Memory B cell (primary cell): ENCODE data around the gene SDCCAG8.

Experiments
- ATAC-seq: fragments of 150-1000 bp; cut with Tn5 transposase; 2 replicates; pipeline ENCODE4 v1.10.0; 2021; ENCODE audit warnings: low read depth, mild to moderate bottlenecking, moderate library complexity
- DNase-seq, 2 donors: peaks; one replicate each; pipeline ENCODE4 v3.0.0; 2022; ENCODE audit warnings: low spot score in 2 of 2
- H3K27ac Mint-ChIP-seq: one replicate; pipeline ENCODE4 v1.8.0; 2022; ENCODE audit warnings: mild to moderate bottlenecking, moderate library complexity, mixed read lengths
- H3K27me3 Mint-ChIP-seq: one replicate; pipeline ENCODE4 v1.8.0; 2022; ENCODE audit warnings: mixed read lengths
- H3K36me3 Mint-ChIP-seq: one replicate; pipeline ENCODE4 v1.8.0; 2022; ENCODE audit warnings: mild to moderate bottlenecking, mixed read lengths
- H3K4me1 Mint-ChIP-seq: one replicate; pipeline ENCODE4 v1.8.0; 2022; ENCODE audit warnings: mixed read lengths
- H3K4me3 Mint-ChIP-seq: one replicate; pipeline ENCODE4 v1.8.0; 2022; ENCODE audit warnings: mild to moderate bottlenecking, moderate library complexity, mixed read lengths
- H3K9me3 Mint-ChIP-seq: one replicate; pipeline ENCODE4 v1.8.0; 2022; ENCODE audit warnings: mixed read lengths

Gene SDCCAG8

DNA sequence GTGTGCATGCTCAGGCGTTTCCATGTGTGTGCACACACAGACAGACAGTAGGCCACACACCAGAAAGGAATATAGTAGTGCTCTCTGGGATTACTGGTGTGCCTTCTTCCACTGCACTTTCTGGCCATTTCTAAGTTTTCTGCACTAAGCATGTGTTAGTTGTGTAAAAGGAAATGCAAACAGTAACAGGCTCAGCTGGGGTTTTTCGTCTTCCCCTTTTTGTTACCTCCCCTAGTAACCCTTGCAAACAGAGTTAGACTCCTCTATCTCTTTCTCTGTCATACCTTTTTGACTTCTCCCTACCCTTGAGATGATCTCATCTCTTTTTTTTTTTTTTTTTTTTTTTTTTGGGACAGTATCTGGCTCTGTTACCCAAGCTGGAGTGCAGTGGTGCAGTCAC, 196.3 kb downstream of the SDCCAG8 start:
- peaks cover 10% of the 10 kb centered on the region for H3K36me3 Mint-ChIP-seq
- peaks cover 9% of the 10 kb centered on the region for H3K4me1 Mint-ChIP-seq
- DNase-seq (no peak), ATAC-seq (peak; percentile 96)
- H3K9me3 Mint-ChIP-seq: no peaks in the 10 kb centered on the region
- H3K4me3 Mint-ChIP-seq: no peak overlapping the region
- H3K27me3 Mint-ChIP-seq: no peaks in the 10 kb centered on the region
- no peak overlapping the region for H3K27ac Mint-ChIP-seq

DNA sequence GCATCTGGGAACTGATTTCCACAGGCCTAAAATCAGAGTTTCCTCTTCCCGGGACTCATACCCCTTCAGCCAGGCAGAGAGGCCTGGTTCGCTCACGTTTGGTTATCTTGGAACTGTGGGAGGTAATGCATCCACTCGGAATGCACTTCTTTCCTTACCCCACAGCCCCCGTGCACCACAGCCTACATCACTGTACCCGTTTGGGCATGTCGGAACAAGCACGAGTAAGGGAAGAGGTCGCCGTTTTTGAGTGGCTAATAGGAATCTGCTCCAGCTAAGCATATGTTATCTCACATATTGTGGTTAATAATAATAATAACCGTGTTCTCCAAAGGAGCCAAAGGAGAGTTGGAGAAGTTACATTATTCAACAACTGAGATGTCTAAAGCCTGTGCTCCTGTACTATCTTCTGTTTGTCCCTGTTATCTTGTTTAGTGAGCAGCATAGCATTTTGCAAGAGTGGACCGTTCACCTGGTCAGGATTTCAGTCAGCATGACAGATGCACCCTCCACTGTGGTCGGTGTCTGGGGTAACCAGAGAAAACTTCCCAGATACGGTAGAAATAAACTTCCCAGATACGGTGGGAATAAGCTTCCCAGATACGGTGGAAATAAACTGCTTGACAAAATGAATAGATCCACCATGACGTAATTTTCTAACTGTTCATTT, 198.6 kb downstream of the SDCCAG8 start:
- Mint-ChIP-seq H3K4me1 (peaks cover 17% of the 10 kb centered on the region), H3K27ac (no peak overlapping the region), H3K4me3 (no peak overlapping the region), H3K36me3 (peaks cover 7% of the 10 kb centered on the region), H3K9me3 (no peaks in the 10 kb centered on the region), H3K27me3 (no peaks in the 10 kb centered on the region)
- ATAC-seq: no peak
- DNase-seq: no peak

DNA sequence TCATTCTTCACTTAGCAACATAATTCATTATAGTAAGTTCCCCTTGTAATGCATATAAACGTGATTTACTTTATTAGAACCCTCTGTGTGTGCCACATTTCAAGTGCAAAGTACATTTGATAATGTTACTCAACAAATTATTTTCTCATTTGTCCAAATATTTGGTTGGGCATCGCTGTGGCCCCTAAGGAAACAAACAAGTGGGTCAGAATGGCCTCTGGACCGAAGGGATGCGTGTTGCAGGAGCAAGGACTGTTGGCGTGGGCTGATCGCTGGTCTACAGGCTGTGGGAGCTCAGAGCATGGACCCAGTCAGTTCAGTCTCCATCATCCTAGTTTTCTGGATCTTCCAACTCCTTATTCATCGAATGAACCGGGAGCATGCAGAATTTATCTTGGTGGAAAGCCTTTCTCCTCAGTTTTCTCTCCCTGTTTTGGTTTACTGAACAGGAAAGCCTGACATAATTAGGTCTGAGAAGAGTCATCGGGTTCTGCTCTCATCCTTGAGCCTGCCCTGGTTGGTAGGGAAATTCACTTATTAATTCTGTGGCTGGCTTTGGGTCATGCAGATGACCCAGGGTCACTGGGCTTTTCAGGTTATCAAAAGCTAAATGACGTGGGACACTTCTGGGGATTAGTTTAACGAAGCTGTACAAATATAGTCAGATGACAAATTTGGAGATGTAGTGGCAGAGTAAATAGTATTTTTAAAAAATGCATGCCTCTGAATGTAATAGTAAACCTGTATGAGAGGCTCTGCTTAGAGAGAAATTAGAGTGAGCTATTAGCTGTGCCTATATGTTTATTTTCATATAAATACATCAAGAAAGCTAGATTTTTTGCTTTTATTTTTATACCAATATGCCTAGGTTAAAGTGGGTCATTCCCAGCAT, 200.2 kb downstream of the SDCCAG8 start:
- Mint-ChIP-seq H3K4me3 (no peak overlapping the region), H3K4me1 (peaks cover 17% of the 10 kb centered on the region), H3K27me3 (no peaks in the 10 kb centered on the region), H3K36me3 (peaks cover 7% of the 10 kb centered on the region), H3K27ac (no peak overlapping the region), H3K9me3 (no peaks in the 10 kb centered on the region)
- ATAC-seq (no peak), DNase-seq (no peak)

DNA sequence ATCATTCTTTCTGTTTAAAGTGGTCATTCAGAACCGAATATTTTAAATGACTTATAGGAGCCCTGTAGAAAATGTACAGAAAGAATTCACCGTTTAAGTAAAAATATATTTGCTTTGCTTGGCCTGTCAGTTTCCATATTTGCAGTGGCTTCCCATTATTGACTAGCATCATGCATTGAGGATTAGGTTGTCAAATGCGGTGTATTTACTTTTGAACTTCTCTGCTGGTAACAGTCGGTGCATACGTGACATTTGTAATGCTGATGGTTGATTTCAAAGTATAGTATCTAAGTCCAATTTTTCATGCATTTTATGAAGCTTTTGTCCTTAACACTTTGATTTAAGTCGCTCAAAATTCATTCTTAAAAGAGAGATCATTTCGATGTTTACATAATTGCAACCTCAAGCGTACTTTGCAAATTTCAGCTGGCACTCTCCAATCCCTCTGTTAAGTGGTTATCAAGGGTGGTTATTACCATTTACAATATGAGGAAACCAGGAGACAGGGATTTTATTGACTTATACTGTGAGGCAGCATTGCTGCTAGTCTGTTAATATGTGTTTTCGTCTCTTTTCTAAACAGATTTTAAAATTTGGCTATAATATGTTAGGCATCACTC, 201.6 kb downstream of the SDCCAG8 start:
- Mint-ChIP-seq H3K4me1 (peaks cover 10% of the 10 kb centered on the region), H3K27ac (no peak overlapping the region), H3K36me3 (peaks cover 8% of the 10 kb centered on the region), H3K4me3 (no peak overlapping the region), H3K27me3 (no peaks in the 10 kb centered on the region), H3K9me3 (no peaks in the 10 kb centered on the region)
- no peak for ATAC-seq
- no peak for DNase-seq

DNA sequence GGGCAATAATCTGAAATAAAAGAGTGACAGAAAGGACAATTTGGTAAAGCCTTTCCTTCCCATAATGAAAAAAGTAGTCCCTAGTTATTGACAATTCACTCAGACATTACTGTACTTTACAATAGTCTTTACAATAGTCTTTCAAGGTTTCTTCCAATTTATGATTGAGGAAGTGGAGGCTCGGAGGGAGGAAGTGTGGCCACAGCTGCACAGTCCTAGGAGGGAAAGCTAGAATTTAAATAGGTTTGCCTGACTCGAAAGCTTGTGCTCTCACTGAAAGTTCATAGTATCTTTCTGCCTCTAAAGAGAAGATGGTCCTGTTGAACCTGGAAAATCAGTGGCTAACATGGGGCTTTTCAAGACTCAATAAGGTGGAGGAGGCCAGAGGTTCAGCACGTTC, 203.2 kb downstream of the SDCCAG8 start:
- H3K9me3 Mint-ChIP-seq: no peaks in the 10 kb centered on the region
- H3K4me3 Mint-ChIP-seq: no peak overlapping the region
- H3K27me3 Mint-ChIP-seq: no peaks in the 10 kb centered on the region
- H3K27ac Mint-ChIP-seq: peak overlapping the region; percentile 54
- peaks cover 8% of the 10 kb centered on the region for H3K36me3 Mint-ChIP-seq
- H3K4me1 Mint-ChIP-seq: peaks cover 8% of the 10 kb centered on the region
- ATAC-seq (peak; percentile 84), DNase-seq (no peak)

DNA sequence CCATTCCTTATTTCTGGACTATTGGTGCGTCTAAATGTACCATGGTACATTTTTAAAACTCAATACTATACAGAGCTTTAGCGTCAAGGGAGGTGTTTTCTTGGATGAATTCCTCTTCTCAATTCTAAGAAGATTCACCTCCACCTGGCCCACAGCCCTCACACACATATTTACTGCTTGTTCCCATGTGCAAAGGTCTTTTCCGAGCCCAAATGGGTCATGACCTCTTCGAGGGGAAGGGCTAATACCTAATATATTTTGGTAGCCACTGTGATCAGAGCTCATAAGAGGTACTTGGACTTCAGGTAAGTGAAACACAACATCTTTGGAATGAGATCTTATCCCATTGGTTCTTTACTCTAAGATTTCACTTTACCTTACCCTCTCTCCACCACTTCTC, 205.9 kb downstream of the SDCCAG8 start:
- no peak overlapping the region for H3K27ac Mint-ChIP-seq
- H3K4me3 Mint-ChIP-seq: no peak overlapping the region

DNA sequence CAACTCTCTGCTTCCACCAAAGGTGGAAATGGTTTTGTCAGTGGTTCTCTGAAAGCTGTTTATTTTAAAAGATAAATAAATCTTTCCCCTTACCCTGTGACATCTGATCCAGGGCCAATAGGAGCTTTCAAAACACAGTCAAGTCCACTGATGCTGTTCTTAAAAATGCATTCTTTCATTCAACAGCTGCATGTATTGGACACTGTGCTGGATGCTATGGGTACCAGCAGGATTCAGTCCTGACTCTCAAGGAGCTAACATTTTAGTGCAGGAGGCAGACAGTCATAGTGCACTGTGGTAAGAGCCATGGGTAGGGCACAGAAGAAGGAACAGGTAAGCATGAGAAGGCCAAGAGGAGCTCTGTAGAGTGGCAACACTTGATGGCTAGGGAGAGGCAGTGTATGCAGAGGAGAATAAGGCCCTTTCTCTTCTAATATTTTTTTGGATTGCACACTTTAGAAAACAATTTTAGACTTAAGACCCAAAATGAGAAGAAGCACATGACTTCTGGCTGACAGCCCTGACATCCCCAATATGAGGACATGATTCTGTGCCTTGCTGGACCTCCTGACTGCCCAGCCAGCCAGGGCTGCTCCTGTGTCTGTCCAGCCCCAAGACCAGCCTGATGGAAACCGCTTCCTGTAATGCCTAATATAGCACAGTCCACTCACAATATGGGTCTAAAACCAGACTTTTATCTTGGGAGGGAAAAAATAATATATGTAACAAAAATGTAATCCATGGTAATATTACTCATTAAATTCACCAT, 207.3 kb downstream of the SDCCAG8 start:
- Mint-ChIP-seq H3K36me3 (peaks cover 11% of the 10 kb centered on the region), H3K27ac (no peak overlapping the region), H3K4me1 (peaks cover 8% of the 10 kb centered on the region), H3K4me3 (no peak overlapping the region), H3K9me3 (no peaks in the 10 kb centered on the region), H3K27me3 (no peaks in the 10 kb centered on the region)
- DNase-seq: no peak
- no peak for ATAC-seq

More for the DNA sequence above, 205.9 kb downstream of the SDCCAG8 start:
- ATAC-seq: no peak
- no peak for DNase-seq
- peaks cover 8% of the 10 kb centered on the region for H3K4me1 Mint-ChIP-seq
- no peaks in the 10 kb centered on the region for H3K27me3 Mint-ChIP-seq
- peaks cover 9% of the 10 kb centered on the region for H3K36me3 Mint-ChIP-seq
- H3K9me3 Mint-ChIP-seq: no peaks in the 10 kb centered on the region

DNA sequence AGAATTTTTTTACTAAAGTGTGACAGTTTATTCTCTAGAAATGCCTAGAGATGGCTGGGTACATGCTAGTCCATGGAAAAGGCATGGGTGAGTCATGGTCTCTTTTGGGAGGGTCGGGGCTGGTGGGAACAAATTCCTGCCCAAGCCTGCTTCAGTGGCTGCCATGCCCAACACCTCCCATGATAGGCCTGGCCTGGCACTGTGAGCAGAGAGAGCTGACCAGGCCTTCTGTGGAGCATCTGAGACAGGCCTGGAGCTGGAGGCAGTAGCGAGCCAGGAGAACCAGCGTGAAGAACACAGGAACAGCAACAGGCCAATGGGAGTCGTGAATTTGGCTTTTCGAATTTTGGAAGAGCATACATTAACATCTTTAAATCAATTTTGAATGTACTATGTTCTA, 209.2 kb downstream of the SDCCAG8 start:
- Mint-ChIP-seq H3K4me1 (no peaks in the 10 kb centered on the region), H3K9me3 (no peaks in the 10 kb centered on the region), H3K27ac (no peak overlapping the region), H3K36me3 (peaks cover 14% of the 10 kb centered on the region), H3K4me3 (no peak overlapping the region), H3K27me3 (no peaks in the 10 kb centered on the region)
- ATAC-seq (no peak), DNase-seq (no peak)

DNA sequence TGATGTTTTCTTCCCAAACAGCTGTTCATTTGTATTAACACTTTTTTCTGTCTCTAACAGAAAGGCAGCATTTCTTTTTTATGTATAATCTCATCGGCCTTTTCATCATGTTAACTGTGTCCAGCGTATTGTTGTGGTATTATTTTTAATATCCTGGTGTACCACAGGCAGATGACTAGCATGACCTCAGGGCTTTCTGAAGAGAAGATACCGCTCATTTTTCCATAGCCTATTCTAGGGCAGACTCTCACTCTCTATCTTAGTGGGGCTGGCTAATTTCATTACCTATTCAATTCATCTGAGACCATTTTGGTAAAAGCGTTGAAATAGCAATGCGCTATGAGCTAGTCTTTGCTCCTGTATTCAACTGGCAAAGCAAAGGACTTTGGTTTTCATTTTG, 209.9 kb downstream of the SDCCAG8 start:
- H3K36me3 Mint-ChIP-seq: peaks cover 14% of the 10 kb centered on the region
- ATAC-seq (no peak), DNase-seq (no peak)
- no peaks in the 10 kb centered on the region for H3K9me3 Mint-ChIP-seq
- no peak overlapping the region for H3K27ac Mint-ChIP-seq
- no peaks in the 10 kb centered on the region for H3K27me3 Mint-ChIP-seq
- H3K4me1 Mint-ChIP-seq: no peaks in the 10 kb centered on the region
- no peak overlapping the region for H3K4me3 Mint-ChIP-seq

DNA sequence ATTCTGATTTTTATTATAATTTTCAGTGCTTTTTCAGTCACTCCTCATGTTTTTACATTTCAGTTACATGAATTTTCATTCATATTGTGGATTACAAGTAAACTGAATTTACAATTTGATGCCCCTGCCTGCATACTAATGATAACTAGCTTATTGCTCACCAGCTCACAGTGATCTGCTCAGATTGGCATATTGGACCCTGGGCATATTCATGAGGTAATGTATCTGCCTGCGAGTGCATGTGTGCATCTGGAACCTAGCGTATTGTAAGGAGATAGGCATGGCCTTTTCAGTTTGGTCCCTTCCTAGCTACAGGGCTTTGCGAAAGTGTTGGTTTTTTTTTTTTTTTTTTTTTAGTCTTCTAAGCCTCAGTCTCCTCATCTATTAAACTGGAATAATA, 213.7 kb downstream of the SDCCAG8 start:
- no peak for DNase-seq
- Mint-ChIP-seq H3K4me3 (no peak overlapping the region), H3K27ac (no peak overlapping the region), H3K36me3 (peaks cover 14% of the 10 kb centered on the region), H3K9me3 (no peaks in the 10 kb centered on the region), H3K27me3 (no peaks in the 10 kb centered on the region), H3K4me1 (peaks cover 4% of the 10 kb centered on the region)
- no peak for ATAC-seq

DNA sequence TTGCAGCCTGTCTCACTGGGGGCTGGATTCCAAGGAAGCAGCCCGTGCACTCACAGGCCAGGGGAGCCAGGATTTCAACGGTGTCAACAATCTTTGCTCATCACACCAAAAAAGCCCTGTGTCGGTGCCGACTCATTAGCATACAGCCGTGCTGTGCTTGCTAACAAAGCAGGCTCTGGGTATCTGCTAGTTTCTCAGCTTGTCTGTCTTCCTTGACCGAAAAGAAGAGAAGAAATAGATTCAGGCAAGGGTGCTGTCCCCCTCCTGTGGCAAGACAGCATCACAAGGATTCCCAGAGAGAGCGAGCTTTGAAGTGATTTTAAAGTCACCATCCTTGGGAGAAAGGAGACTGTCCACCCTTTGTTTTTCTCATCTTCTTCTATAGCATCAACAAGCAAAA, 214.7 kb downstream of the SDCCAG8 start:
- Mint-ChIP-seq H3K9me3 (no peaks in the 10 kb centered on the region), H3K27me3 (no peaks in the 10 kb centered on the region), H3K36me3 (peaks cover 15% of the 10 kb centered on the region), H3K4me1 (peaks cover 4% of the 10 kb centered on the region), H3K27ac (no peak overlapping the region), H3K4me3 (no peak overlapping the region)
- no peak for ATAC-seq
- no peak for DNase-seq

DNA sequence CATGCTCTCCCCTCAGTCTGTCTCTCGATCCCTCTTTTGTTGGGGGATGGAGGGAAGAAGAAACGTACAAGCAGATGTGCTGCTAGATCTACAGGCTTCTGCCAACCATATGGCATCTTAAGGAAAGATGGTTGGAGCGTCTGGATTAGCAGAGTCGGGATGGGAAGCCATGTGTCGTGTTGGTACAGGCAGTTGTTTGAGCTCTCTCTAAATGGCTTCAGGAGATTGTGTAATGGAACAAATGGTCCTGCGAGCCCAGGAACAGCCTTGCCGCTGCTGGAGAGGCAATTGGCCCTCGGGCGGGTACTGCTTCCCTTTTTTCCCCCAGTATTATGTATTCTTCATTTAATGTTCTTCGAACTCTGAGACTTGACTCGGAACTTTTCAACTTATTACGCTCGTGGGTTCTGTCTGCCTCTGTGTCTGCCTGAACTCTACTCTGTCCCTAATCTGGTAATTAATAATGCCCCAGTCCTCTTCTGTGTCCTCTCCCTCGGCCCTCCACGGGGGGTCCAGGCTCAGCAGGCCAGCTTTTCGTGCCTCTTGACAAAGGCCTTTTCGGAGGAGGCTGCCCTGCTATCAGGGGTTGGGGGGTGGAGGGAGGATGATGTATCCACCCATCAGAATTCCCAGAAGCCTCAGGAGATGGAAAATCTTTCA, 215.3 kb downstream of the SDCCAG8 start:
- ATAC-seq (no peak), DNase-seq (no peak)
- Mint-ChIP-seq H3K9me3 (no peaks in the 10 kb centered on the region), H3K27me3 (no peaks in the 10 kb centered on the region), H3K36me3 (peaks cover 19% of the 10 kb centered on the region), H3K4me3 (no peak overlapping the region), H3K4me1 (peaks cover 4% of the 10 kb centered on the region), H3K27ac (no peak overlapping the region)
